Measurements from ENCODE around the gene RNF175.
"Not testable (repeated sequence)": the region's sequence is repeated elsewhere in the genome, so short reads cannot be mapped to it uniquely, and the experiment has no call there.

Gene RNF175

DNA sequence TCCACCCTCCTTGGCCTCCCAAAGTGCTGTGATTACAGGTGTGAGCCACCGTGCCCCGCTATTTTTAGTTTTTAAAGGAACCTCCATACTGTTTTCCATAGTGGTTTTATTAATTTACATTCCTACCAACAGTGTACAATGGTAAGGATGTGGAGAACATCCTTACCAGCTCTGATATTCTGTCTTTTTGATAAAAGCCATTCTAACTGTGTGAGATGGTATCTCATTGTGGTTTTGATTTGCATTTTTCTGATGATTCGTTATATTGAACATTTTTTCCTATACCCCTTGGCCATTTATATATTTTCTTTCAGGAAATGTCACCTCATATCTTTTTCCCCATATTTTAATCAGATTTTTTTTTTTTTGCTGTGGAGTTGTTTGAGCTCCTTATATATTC is 90.0 kb downstream of the RNF175 start:
- H3K4me3 ChIP-seq (ENCODE audit: low read depth, low read length), result no peak overlapping the region
- TF ChIP-seq, protein P1, sequence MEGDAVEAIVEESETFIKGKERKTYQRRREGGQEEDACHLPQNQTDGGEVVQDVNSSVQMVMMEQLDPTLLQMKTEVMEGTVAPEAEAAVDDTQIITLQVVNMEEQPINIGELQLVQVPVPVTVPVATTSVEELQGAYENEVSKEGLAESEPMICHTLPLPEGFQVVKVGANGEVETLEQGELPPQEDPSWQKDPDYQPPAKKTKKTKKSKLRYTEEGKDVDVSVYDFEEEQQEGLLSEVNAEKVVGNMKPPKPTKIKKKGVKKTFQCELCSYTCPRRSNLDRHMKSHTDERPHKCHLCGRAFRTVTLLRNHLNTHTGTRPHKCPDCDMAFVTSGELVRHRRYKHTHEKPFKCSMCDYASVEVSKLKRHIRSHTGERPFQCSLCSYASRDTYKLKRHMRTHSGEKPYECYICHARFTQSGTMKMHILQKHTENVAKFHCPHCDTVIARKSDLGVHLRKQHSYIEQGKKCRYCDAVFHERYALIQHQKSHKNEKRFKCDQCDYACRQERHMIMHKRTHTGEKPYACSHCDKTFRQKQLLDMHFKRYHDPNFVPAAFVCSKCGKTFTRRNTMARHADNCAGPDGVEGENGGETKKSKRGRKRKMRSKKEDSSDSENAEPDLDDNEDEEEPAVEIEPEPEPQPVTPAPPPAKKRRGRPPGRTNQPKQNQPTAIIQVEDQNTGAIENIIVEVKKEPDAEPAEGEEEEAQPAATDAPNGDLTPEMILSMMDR (IDR thresholded peaks at IDR 0.05; ENCODE audit: low read depth, low read length, missing control alignments), result no peak
- in situ Hi-C loops (cut with HindIII; ENCODE audit: low pct_ligation_motif_present, low sequenced_read_pairs), result no loop called here
- H3K27ac ChIP-seq, result no peak overlapping the region
- H3K27me3 ChIP-seq (replicated peaks), result no peaks in the 10 kb centered on the region
- H3K36me3 ChIP-seq (replicated peaks), result no peaks in the 10 kb centered on the region
- no peak for DNase-seq

DNA sequence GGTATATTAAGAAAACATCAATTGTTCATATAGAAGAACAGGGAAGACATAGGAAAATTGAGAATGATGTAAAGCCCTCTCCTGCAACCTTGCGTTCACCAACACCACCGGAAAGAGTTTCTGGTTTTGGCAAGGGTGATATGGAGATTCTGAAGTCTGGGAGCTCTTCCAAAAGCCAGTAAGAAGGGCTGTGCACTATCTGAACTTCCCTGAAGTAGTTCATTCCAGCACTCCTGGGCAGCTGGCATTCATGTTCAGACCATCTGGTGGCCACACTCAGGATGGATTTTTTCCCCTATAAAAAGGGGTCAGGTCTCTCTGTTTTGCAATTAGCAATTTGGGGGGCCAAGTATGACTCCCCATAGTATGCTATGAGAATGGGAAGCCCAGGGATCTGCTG is 91.2 kb downstream of the RNF175 start:
- TF ChIP-seq, protein P1 (IDR thresholded peaks at IDR 0.05; ENCODE audit: low read depth, low read length, missing control alignments), result no peak
- in situ Hi-C loops (cut with HindIII; ENCODE audit: low pct_ligation_motif_present, low sequenced_read_pairs), result no loop called here
- Histone ChIP-seq H3K27ac (no peak overlapping the region), H3K4me3 (ENCODE audit: low read depth, low read length) (no peak overlapping the region), H3K27me3 (replicated peaks) (no peaks in the 10 kb centered on the region), H3K36me3 (replicated peaks) (no peaks in the 10 kb centered on the region)
- DNase-seq, result no peak

DNA sequence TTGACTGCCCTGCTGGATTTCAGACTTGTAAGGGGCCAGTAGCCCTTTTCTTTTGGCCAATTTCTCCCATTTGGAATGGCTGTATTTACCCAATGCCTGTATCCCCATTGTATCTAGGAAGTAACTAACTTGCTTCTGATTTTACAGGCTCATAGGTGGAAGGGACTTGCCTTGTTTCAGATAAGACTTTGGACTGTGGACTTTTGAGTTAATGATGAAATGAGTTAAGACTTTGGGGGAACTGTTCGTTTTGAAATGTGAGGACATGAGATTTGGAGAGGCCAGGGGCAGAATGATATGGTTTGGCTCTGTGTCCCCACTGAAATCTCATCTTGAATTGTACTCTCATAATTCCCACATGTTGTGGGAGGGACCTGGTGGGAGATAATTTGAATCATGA is 93.3 kb downstream of the RNF175 start:
- H3K4me3 ChIP-seq (ENCODE audit: low read depth, low read length); DNase-seq; H3K27ac ChIP-seq; in situ Hi-C loops (cut with HindIII; ENCODE audit: low pct_ligation_motif_present, low sequenced_read_pairs); H3K27me3 ChIP-seq (replicated peaks); H3K36me3 ChIP-seq (replicated peaks): not testable (repeated sequence)

DNA sequence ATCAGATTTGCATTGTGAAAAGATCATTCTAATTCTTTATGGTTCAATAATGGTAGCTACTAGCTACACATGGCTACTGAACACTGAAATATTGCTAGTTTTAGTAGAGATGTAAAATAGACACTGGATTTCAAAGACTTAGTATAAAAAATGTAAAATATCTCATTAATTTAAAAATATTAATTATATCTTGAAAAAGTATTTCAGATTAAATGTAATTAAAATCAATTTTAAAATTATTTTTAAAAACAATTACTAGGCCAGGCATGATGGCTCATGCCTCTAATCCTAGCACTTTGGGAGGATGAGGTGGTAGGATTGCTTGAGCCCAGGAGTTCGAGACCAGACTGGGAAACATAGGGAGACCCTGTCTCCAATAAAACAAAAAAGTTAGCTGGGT is 96.2 kb downstream of the RNF175 start:
- no peak for DNase-seq
- Histone ChIP-seq H3K36me3 (replicated peaks) (no peaks in the 10 kb centered on the region), H3K27me3 (replicated peaks) (no peaks in the 10 kb centered on the region), H3K4me3 (ENCODE audit: low read depth, low read length) (no peak overlapping the region), H3K27ac (no peak overlapping the region)
- in situ Hi-C loops (cut with HindIII; ENCODE audit: low pct_ligation_motif_present, low sequenced_read_pairs), result no loop called here
- TF ChIP-seq, protein P1 (IDR thresholded peaks at IDR 0.05; ENCODE audit: low read depth, low read length, missing control alignments), result no peak

DNA sequence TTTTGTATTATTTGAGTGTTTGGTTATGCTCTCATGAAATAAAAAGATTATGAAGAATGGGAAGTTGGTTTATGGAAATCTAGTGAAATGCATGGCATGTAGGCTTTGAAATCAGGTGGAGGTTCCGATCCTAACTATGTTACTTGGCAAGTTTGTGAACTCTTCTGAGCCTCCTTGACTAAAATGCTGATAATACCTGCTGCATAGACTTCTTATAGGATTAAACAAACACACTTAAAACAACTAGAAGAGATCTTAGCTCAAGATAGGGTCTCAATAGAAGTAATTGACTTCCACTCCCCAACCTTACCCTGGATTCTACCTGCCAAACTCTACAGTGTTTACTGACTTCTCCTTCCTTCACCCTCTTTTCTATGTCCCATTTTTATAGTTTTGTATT is 97.9 kb downstream of the RNF175 start:
- Histone ChIP-seq H3K4me3 (ENCODE audit: low read depth, low read length) (no peak overlapping the region), H3K27ac (no peak overlapping the region), H3K36me3 (replicated peaks) (no peaks in the 10 kb centered on the region), H3K27me3 (replicated peaks) (no peaks in the 10 kb centered on the region)
- in situ Hi-C loops (cut with HindIII; ENCODE audit: low pct_ligation_motif_present, low sequenced_read_pairs), result no loop called here
- TF ChIP-seq, protein P1 (IDR thresholded peaks at IDR 0.05; ENCODE audit: low read depth, low read length, missing control alignments), result no peak
- DNase-seq, result no peak

DNA sequence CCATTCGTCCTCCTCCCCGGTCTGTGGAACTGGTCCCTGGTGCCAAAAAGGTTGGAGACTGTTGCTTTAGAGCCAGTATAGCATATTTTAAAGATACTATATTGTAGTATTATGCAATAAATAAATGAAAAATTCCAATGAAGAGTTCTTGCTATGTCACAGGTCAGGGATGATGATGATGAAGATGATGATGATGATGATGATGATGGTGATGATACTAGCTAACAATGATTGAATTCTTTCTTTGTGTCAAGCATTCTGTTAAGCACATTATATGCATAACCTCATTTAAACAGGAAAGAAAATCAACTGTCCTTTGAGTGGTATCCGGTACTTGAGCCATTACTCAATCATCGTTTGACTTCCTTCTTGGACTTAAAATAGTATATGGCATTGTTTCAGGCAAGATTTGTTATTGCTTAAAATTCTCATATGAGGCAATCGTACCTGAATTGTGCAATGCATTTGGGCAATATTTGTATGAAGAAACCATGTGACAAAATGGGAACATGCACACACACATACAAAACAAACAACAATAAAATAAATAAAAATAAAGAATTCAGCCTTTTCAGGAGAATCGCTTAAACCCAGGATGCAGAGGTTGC is 98.5 kb downstream of the RNF175 start:
- Histone ChIP-seq H3K27ac (no peak overlapping the region), H3K36me3 (replicated peaks) (no peaks in the 10 kb centered on the region), H3K4me3 (ENCODE audit: low read depth, low read length) (no peak overlapping the region), H3K27me3 (replicated peaks) (no peaks in the 10 kb centered on the region)
- in situ Hi-C loops (cut with HindIII; ENCODE audit: low pct_ligation_motif_present, low sequenced_read_pairs), result no loop called here
- TF ChIP-seq, protein P1 (IDR thresholded peaks at IDR 0.05; ENCODE audit: low read depth, low read length, missing control alignments), result no peak
- no peak for DNase-seq

Data from brain microvascular endothelial cell (primary cell).